CD14-positive monocyte (primary cell): Measurements from ENCODE around the gene KIF20A. TPM values are rescaled to one million over a fixed set of nuclear protein-coding genes. Genes with fewer than 3 reads are reported as not detected.
"Not testable (repeated sequence)": the region's sequence is repeated elsewhere in the genome, so short reads cannot be mapped to it uniquely, and the experiment has no call there.

Experiments used
- DNase-seq, 3 donors: peaks; one replicate each; pipeline ENCODE4 v3.0.0-alpha.2; 2011 to 2022
- H2AFZ ChIP-seq: 2 replicates; pipeline ENCODE4 v1.6.0; 2012; ENCODE audit warnings: mild to moderate bottlenecking, low read depth, low read length, inconsistent platforms; ENCODE audit not compliant: insufficient read depth, poor library complexity, severe bottlenecking
- H3K27ac ChIP-seq, 2 donors: 1 replicate in 1 of 2; 2 replicates in 1 of 2; pipeline ENCODE4 v1.5.1; 2012 to 2013; ENCODE audit warnings: low read length in 2 of 2, control low read depth in 1 of 2, inconsistent platforms in 1 of 2, low read depth in 1 of 2, mild to moderate bottlenecking in 1 of 2
- H3K27me3 ChIP-seq, 2 donors: one replicate each; pipeline versions ENCODE4 v1.6.0 to v1.6.1; 2011 to 2013; ENCODE audit warnings: low read length in 2 of 2; ENCODE audit not compliant: control insufficient read depth in 2 of 2, insufficient read depth in 2 of 2
- H3K36me3 ChIP-seq, 2 donors: replicated peaks in 1 of 2; 1 replicate in 1 of 2; 2 replicates in 1 of 2; pipeline versions ENCODE4 v1.5.1 to v1.6.1; 2012 to 2013; ENCODE audit warnings: low read length in 2 of 2, control low read depth in 1 of 2, inconsistent platforms in 1 of 2, mild to moderate bottlenecking in 1 of 2; ENCODE audit not compliant: insufficient read depth in 2 of 2, control insufficient read depth in 1 of 2
- H3K4me1 ChIP-seq, 2 donors: 1 replicate in 1 of 2; 2 replicates in 1 of 2; pipeline versions ENCODE4 v1.5.1 to v1.6.1; 2012 to 2013; ENCODE audit warnings: low read length in 2 of 2, control low read depth in 1 of 2, inconsistent platforms in 1 of 2, mild to moderate bottlenecking in 1 of 2, moderate library complexity in 1 of 2; ENCODE audit not compliant: insufficient read depth in 2 of 2, control insufficient read depth in 1 of 2
- H3K4me2 ChIP-seq: replicated peaks from 2 replicates; pipeline ENCODE3; 2012; ENCODE audit warnings: low read length, moderate library complexity, mild to moderate bottlenecking; ENCODE audit not compliant: poor library complexity, severe bottlenecking; ENCODE audit errors: extremely low read depth
- H3K4me3 ChIP-seq, 3 experiments: fragments of 200-600 bp in 1 of 3; sonication (generic) in 1 of 3; replicated peaks in 1 of 3; 1 replicate in 2 of 3; 2 replicates in 1 of 3; pipeline ENCODE4 v1.5.1; 2011 to 2013; ENCODE audit warnings: low read length in 3 of 3, mild to moderate bottlenecking in 3 of 3, control low read depth in 2 of 3, low read depth in 2 of 3, inconsistent platforms in 1 of 3, moderate library complexity in 1 of 3
- H3K79me2 ChIP-seq: 2 replicates; pipeline ENCODE4 v1.6.0; 2012; ENCODE audit warnings: mild to moderate bottlenecking, control low read depth, inconsistent platforms, low read length, moderate library complexity; ENCODE audit not compliant: insufficient read depth
- H3K9ac ChIP-seq: 2 replicates; pipeline ENCODE4 v1.6.0; 2017; ENCODE audit warnings: low read length, mild to moderate bottlenecking; ENCODE audit not compliant: insufficient read depth, poor library complexity, severe bottlenecking
- H3K9me3 ChIP-seq, 2 donors: replicated peaks in 1 of 2; 1 replicate in 1 of 2; 2 replicates in 1 of 2; pipeline versions ENCODE4 v1.5.1 to v1.6.1; 2012 to 2013; ENCODE audit warnings: low read length in 2 of 2, control low read depth in 1 of 2; ENCODE audit not compliant: control insufficient read depth in 1 of 2, insufficient read depth in 1 of 2
- H4K20me1 ChIP-seq: 2 replicates; pipeline ENCODE4 v1.6.0; 2012; ENCODE audit warnings: mild to moderate bottlenecking, low read length, control low read depth, moderate library complexity; ENCODE audit not compliant: insufficient read depth
- H3K27ac Mint-ChIP-seq, 7 donors: one replicate each; pipeline ENCODE4 v1.8.0; 2020; ENCODE audit warnings: mild to moderate bottlenecking in 7 of 7, mixed read lengths in 7 of 7, moderate library complexity in 6 of 7, inconsistent platforms in 2 of 7
- H3K27me3 Mint-ChIP-seq, 3 donors: one replicate each; pipeline ENCODE4 v1.8.0; 2021 to 2022; ENCODE audit warnings: low read depth in 3 of 3, mild to moderate bottlenecking in 3 of 3, mixed read lengths in 3 of 3, moderate library complexity in 3 of 3, inconsistent platforms in 1 of 3
- H3K36me3 Mint-ChIP-seq, 2 donors: one replicate each; pipeline ENCODE4 v1.8.0; 2020; ENCODE audit warnings: mixed read lengths in 2 of 2, inconsistent platforms in 1 of 2, mild to moderate bottlenecking in 1 of 2
- H3K4me1 Mint-ChIP-seq: one replicate; pipeline ENCODE4 v1.8.0; 2020; ENCODE audit warnings: mild to moderate bottlenecking, mixed read lengths
- H3K4me3 Mint-ChIP-seq, 2 donors: one replicate each; pipeline ENCODE4 v1.8.0; 2020; ENCODE audit warnings: mild to moderate bottlenecking in 2 of 2, mixed read lengths in 2 of 2, moderate library complexity in 1 of 2
- H3K9me3 Mint-ChIP-seq, 7 donors: one replicate each; pipeline ENCODE4 v1.8.0; 2020 to 2022; ENCODE audit warnings: mixed read lengths in 7 of 7, mild to moderate bottlenecking in 6 of 7, moderate library complexity in 6 of 7, inconsistent platforms in 2 of 7
- CTCF ChIP-seq: fragments of 200-600 bp; IDR thresholded peaks from one replicate; pipeline ENCODE4 v1.8.0; 2022; ENCODE audit warnings: antibody characterized with exemption, mild to moderate bottlenecking
- WGBS: methylation state at CpG from one replicate; pipeline ENCODE4 v1.1.5; 2013; ENCODE audit warnings: missing lambda C conversion rate; ENCODE audit not compliant: insufficient coverage; 5-methylcytosine and 5-hydroxymethylcytosine counted together
- intact Hi-C, 2 donors: fragments of 100-400 bp; cut with micrococcal nuclease; formaldehyde crosslinking; loops; one replicate each; pipeline versions ENCODE4 v1.15.0 to v1.15.1; 2023
- polyA plus RNA-seq, 3 donors: library from polyadenylated mRNA; depleted of rRNA in 1 of 3; unstranded in 2 of 3; stranded (reverse) in 1 of 3; fragments of 300-500 nt in 2 of 3; fragments of >200 nt in 1 of 3; fragmentation: Illumina TruSeq in 2 of 3; gene quantifications; 1 replicate in 2 of 3; 2 replicates in 1 of 3; pipeline ENCODE4 v1.2.3, GENCODE V29; 2012 to 2021

KIF20A gene
- polyA plus RNA-seq, 3 donors, result not detected

- no peak for DNase-seq
- peaks cover 9 to 11% of the 10 kb centered on the region in 2 donors for H3K4me1 ChIP-seq
- H3K27ac ChIP-seq, result no peak overlapping the region
- no peak for TF ChIP-seq CTCF
- Mint-ChIP-seq H3K4me3 (no peak overlapping the region), H3K9me3 (peaks cover 2 to 7% (median 5%) of the 10 kb centered on the region in 7 donors), H3K36me3 (no peaks in the 10 kb centered on the region), H3K27me3 (peaks cover 38 to 53% (median 44%) of the 10 kb centered on the region in 3 donors), H3K27ac (no peak overlapping the region), H3K4me1 (peaks cover 8% of the 10 kb centered on the region)
- WGBS, result no CpG with 5 or more reads among the region's 1 CpG
- no peaks in the 10 kb centered on the region for H3K36me3 ChIP-seq
- H3K4me3 ChIP-seq, result no peak overlapping the region
- no peaks in the 10 kb centered on the region for H3K79me2 ChIP-seq
- H3K27me3 ChIP-seq, result peaks cover 32 to 47% of the 10 kb centered on the region in 2 donors
- H2AFZ ChIP-seq, result no peak overlapping the region
- no peaks in the 10 kb centered on the region for H3K9me3 ChIP-seq
- no peaks in the 10 kb centered on the region for H4K20me1 ChIP-seq
- no peak overlapping the region for H3K9ac ChIP-seq
- intact Hi-C loops, result no loop called here
- H3K4me2 ChIP-seq, result no peak overlapping the region
Measured at GRCh38 chr5:138141734-138142133, 37.2 kb upstream of the KIF20A start.

GRCh38 chr5:138143578-138143977 is 35.3 kb upstream of the KIF20A start:
- WGBS, result 90% methylated on average over 4 of the region's 6 CpGs
- H3K4me1 Mint-ChIP-seq, H3K9me3 Mint-ChIP-seq, H3K36me3 Mint-ChIP-seq, H3K4me3 ChIP-seq, H3K4me3 Mint-ChIP-seq, H4K20me1 ChIP-seq, DNase-seq, H3K9ac ChIP-seq, H3K4me2 ChIP-seq, H3K36me3 ChIP-seq, H3K27ac ChIP-seq, H2AFZ ChIP-seq, H3K9me3 ChIP-seq, intact Hi-C loops, H3K79me2 ChIP-seq, H3K27ac Mint-ChIP-seq: not testable (repeated sequence)
- Histone ChIP-seq H3K4me1 (peaks cover 9 to 11% of the 10 kb centered on the region in 2 donors), H3K27me3 (peaks cover 26 to 35% of the 10 kb centered on the region in 2 donors)
- peaks cover 27 to 36% (median 30%) of the 10 kb centered on the region in 3 donors for H3K27me3 Mint-ChIP-seq
